ENCODE measurements around the gene LMNTD2.
A peak's percentile ranks its signal among the peaks of the same experiment; 100 is the strongest.
"Not testable (repeated sequence)": the region's sequence is repeated elsewhere in the genome, so short reads cannot be mapped to it uniquely, and the experiment has no call there.

The LMNTD2 gene

GRCh38 chr11:586376-587316 is 26.1 kb upstream of the LMNTD2 start:
- no peak for DNase-seq (ENCODE audit: low read depth)

GRCh38 chr11:584287-584686 is 23.7 kb upstream of the LMNTD2 start:
- no peak for DNase-seq (ENCODE audit: low read depth)

GRCh38 chr11:581752-582151 is 21.2 kb upstream of the LMNTD2 start:
- DNase-seq (ENCODE audit: low read depth) = no peak

- no peak for DNase-seq (ENCODE audit: low read depth)
Measured at GRCh38 chr11:581342-581741, 20.8 kb upstream of the LMNTD2 start.

GRCh38 chr11:579830-580601 is 19.5 kb upstream of the LMNTD2 start:
- no peak for DNase-seq (ENCODE audit: low read depth)

GRCh38 chr11:578276-579035 is 17.9 kb upstream of the LMNTD2 start:
- DNase-seq (ENCODE audit: low read depth) = no peak

- DNase-seq (ENCODE audit: low read depth) = no peak
Measured at GRCh38 chr11:577611-577894, 17.0 kb upstream of the LMNTD2 start.

- DNase-seq (ENCODE audit: low read depth) = no peak
Measured at GRCh38 chr11:576811-577610, 16.5 kb upstream of the LMNTD2 start.

- peak; percentile 88 for DNase-seq (ENCODE audit: low read depth)
Measured at GRCh38 chr11:575996-576768, 15.6 kb upstream of the LMNTD2 start, which contains the start of gene PHRF1. PHRF1 (plus strand) TSS chr11:576470; CDS start chr11:581513, 5,043 bp downstream.

- no peak for DNase-seq (ENCODE audit: low read depth)
Measured at GRCh38 chr11:575313-575995, 14.9 kb upstream of the LMNTD2 start.

GRCh38 chr11:574632-575312 is 14.2 kb upstream of the LMNTD2 start:
- no peak for DNase-seq (ENCODE audit: low read depth)

GRCh38 chr11:574031-574570 is 13.6 kb upstream of the LMNTD2 start:
- not testable (repeated sequence) for DNase-seq (ENCODE audit: low read depth)

GRCh38 chr11:573146-573759 is 12.7 kb upstream of the LMNTD2 start:
- DNase-seq (ENCODE audit: low read depth) = no peak

GRCh38 chr11:571802-572185 is 11.3 kb upstream of the LMNTD2 start:
- no peak for DNase-seq (ENCODE audit: low read depth)

- no peak for DNase-seq (ENCODE audit: low read depth)
Measured at GRCh38 chr11:569158-569885, 8.8 kb upstream of the LMNTD2 start.

GRCh38 chr11:568306-569157 is 8.0 kb upstream of the LMNTD2 start:
- peak; percentile 68 for DNase-seq (ENCODE audit: low read depth)

- DNase-seq (ENCODE audit: low read depth) = no peak
Measured at GRCh38 chr11:567629-568292, 7.2 kb upstream of the LMNTD2 start.
